SK-N-SH (cell line): ENCODE data around the gene NBDY. TPM values are rescaled to one million over a fixed set of nuclear protein-coding genes. Genes with fewer than 3 reads are reported as not detected.

Experiments used
- CTCF ChIA-PET: fragments of 300-600, 350-600 bp; formaldehyde crosslinking; extraction: SDS; loops from one replicate; lab custom pipeline; 2021; lab: Yijun Ruan, JAX
- POLR2A ChIA-PET: fragments of 350-600 bp; sonication (Branson Sonifier 250); formaldehyde crosslinking; extraction: SDS; loops from one replicate; lab custom pipeline; 2020; ENCODE audit warnings: antibody characterized with exemption, inconsistent platforms; lab: Yijun Ruan, JAX
- DNase-seq: peaks from one replicate; pipeline ENCODE4 v3.0.0; 2012
- H2AFZ ChIP-seq: fragments of 200-600 bp; sonication (generic); 2 replicates; pipeline ENCODE4 v1.8.1; 2016; ENCODE audit warnings: antibody characterized with exemption, mild to moderate bottlenecking, low read depth
- H3F3A ChIP-seq: fragments of 200-600 bp; sonication (generic); replicated peaks from 2 replicates; pipeline ENCODE3; 2016; ENCODE audit warnings: antibody characterized with exemption, mild to moderate bottlenecking; ENCODE audit not compliant: insufficient read depth
- H3K27ac ChIP-seq, 2 experiments: fragments of 200-500 bp in 1 of 2; fragments of 200-600 bp in 1 of 2; sonication (Bioruptor generic) in 1 of 2; sonication (generic), shearing (Covaris generic) in 1 of 2; 2 replicates each; pipeline versions ENCODE4 v1.5.1 to v1.6.1; 2014 to 2016; ENCODE audit warnings: low read depth in 2 of 2, inconsistent platforms in 1 of 2, low read length in 1 of 2, mild to moderate bottlenecking in 1 of 2, mixed read lengths in 1 of 2
- H3K27me3 ChIP-seq: fragments of 200-600 bp; sonication (generic), shearing (Covaris generic); 2 replicates; pipeline ENCODE4 v1.6.1; 2016; ENCODE audit warnings: mixed run types; ENCODE audit not compliant: insufficient read depth
- H3K36me3 ChIP-seq, 2 experiments: fragments of 200-500 bp in 1 of 2; fragments of 200-600 bp in 1 of 2; sonication (Bioruptor generic) in 1 of 2; sonication (generic) in 1 of 2; replicated peaks in 1 of 2; 2 replicates each; pipeline versions ENCODE3 to v1.5.1; 2014 to 2016; ENCODE audit warnings: low read length in 1 of 2, mild to moderate bottlenecking in 1 of 2; ENCODE audit not compliant: insufficient read depth in 2 of 2, control insufficient read depth in 1 of 2
- H3K4me1 ChIP-seq, 2 experiments: fragments of 200-500 bp in 1 of 2; fragments of 200-600 bp in 1 of 2; sonication (Bioruptor generic) in 1 of 2; sonication (generic), shearing (Covaris generic) in 1 of 2; 2 replicates each; pipeline versions ENCODE4 v1.5.1 to v1.6.1; 2014 to 2016; ENCODE audit warnings: low read depth in 1 of 2, low read length in 1 of 2, mixed run types in 1 of 2; ENCODE audit not compliant: insufficient read depth in 2 of 2, control insufficient read depth in 1 of 2
- H3K4me2 ChIP-seq: fragments of 200-600 bp; sonication (generic), shearing (Covaris generic); 2 replicates; pipeline ENCODE4 v1.6.1; 2017; ENCODE audit warnings: mixed run types
- H3K4me3 ChIP-seq, 2 experiments: fragments of 200-500 bp in 1 of 2; fragments of 200-600 bp in 1 of 2; sonication (Bioruptor generic) in 1 of 2; sonication (generic), shearing (Covaris generic) in 1 of 2; 2 replicates each; pipeline versions ENCODE4 v1.5.1 to v1.8.1; 2014 to 2016; ENCODE audit warnings: low read depth in 2 of 2, inconsistent platforms in 1 of 2, low read length in 1 of 2, mild to moderate bottlenecking in 1 of 2, mixed read lengths in 1 of 2, moderate library complexity in 1 of 2
- H3K79me2 ChIP-seq: fragments of 200-600 bp; sonication (generic); 2 replicates; pipeline ENCODE4 v1.8.1; 2017; ENCODE audit warnings: mild to moderate bottlenecking; ENCODE audit not compliant: insufficient read depth
- H3K9ac ChIP-seq: fragments of 200-600 bp; sonication (generic); 2 replicates; pipeline ENCODE4 v1.6.1; 2017; ENCODE audit warnings: mixed run types
- H3K9me2 ChIP-seq: fragments of 200-600 bp; sonication (generic); 2 replicates; pipeline ENCODE4 v1.6.1; 2017; ENCODE audit warnings: mixed run types
- H3K9me3 ChIP-seq: fragments of 200-600 bp; sonication (generic); 2 replicates; pipeline ENCODE4 v1.6.1; 2017; ENCODE audit warnings: mixed run types, mild to moderate bottlenecking, moderate library complexity
- H4K20me1 ChIP-seq: fragments of 200-600 bp; sonication (generic); 2 replicates; pipeline ENCODE4 v1.6.1; 2017; ENCODE audit warnings: mild to moderate bottlenecking, mixed run types; ENCODE audit not compliant: insufficient read depth
- EP300 ChIP-seq, 2 experiments: IDR thresholded peaks; 2 replicates each; pipeline versions ENCODE4 v1.4.0 to v1.6.1; 2012; ENCODE audit warnings: borderline replicate concordance in 1 of 2, low read depth in 1 of 2, low read length in 1 of 2
- FOSL2 ChIP-seq: IDR thresholded peaks from 2 replicates; pipeline ENCODE4 v1.4.0; 2012; ENCODE audit warnings: low read depth, mild to moderate bottlenecking, moderate library complexity, borderline replicate concordance
- FOXJ3 ChIP-seq: sonication (generic); formaldehyde crosslinking; IDR thresholded peaks from 2 replicates; pipeline ENCODE4 v1.5.1; 2020; ENCODE audit warnings: mild to moderate bottlenecking, missing genetic modification reagents
- GABPA ChIP-seq: IDR thresholded peaks from 2 replicates; pipeline ENCODE4 v1.4.0; 2012; ENCODE audit warnings: low read depth, mild to moderate bottlenecking
- JUND ChIP-seq: IDR thresholded peaks from 2 replicates; pipeline ENCODE4 v1.4.0; 2012
- NRF1 ChIP-seq: IDR thresholded peaks from 2 replicates; pipeline ENCODE4 v1.6.1; 2012; ENCODE audit warnings: low read depth, mild to moderate bottlenecking, low read length
- RXRA ChIP-seq: IDR thresholded peaks from 2 replicates; pipeline ENCODE4 v1.4.0; 2012; ENCODE audit warnings: low read depth, mild to moderate bottlenecking, borderline replicate concordance
- TAF1 ChIP-seq: IDR thresholded peaks from 2 replicates; pipeline ENCODE4 v1.6.1; 2012; ENCODE audit warnings: low read depth, mild to moderate bottlenecking, low read length, moderate library complexity, borderline replicate concordance
- YY1 ChIP-seq: IDR thresholded peaks from 2 replicates; pipeline ENCODE4 v1.4.0; 2012; ENCODE audit warnings: low read depth, mild to moderate bottlenecking
- WGBS: methylation state at CpG from one replicate; pipeline ENCODE4 v1.1.6; 2017; ENCODE audit warnings: low lambda C conversion rate; 5-methylcytosine and 5-hydroxymethylcytosine counted together
- polyA plus RNA-seq, 3 experiments: library from polyadenylated mRNA; depleted of rRNA; stranded (reverse); fragments of >200 nt; gene quantifications; 2 replicates each; pipeline ENCODE4 v1.2.3, GENCODE V29; 2012
- TF ChIP-seq, protein P1 (sequence below): fragments of 150-350 bp; IDR thresholded peaks from 2 replicates; pipeline ENCODE4 v1.6.1; 2016; ENCODE audit warnings: mild to moderate bottlenecking, low read depth, low read length
- TF ChIP-seq, protein P2 (sequence below): IDR thresholded peaks from 2 replicates; pipeline ENCODE4 v1.4.0; 2012; ENCODE audit warnings: low read depth, borderline replicate concordance
- TF ChIP-seq, protein P3 (sequence below): fragments of 200-600 bp; sonication (generic); IDR thresholded peaks from 2 replicates; pipeline ENCODE4 v1.6.1; 2017; ENCODE audit warnings: antibody characterized with exemption, mild to moderate bottlenecking, moderate library complexity
- TF ChIP-seq, protein P4 (sequence below): IDR thresholded peaks from 2 replicates; pipeline ENCODE4 v1.6.1; 2012; ENCODE audit warnings: mild to moderate bottlenecking, low read depth, low read length, moderate library complexity

The NBDY gene
- polyA plus RNA-seq, 1 of the 3 experiments (the other 2 are of a cell fraction) = 68.2 TPM

DNA sequence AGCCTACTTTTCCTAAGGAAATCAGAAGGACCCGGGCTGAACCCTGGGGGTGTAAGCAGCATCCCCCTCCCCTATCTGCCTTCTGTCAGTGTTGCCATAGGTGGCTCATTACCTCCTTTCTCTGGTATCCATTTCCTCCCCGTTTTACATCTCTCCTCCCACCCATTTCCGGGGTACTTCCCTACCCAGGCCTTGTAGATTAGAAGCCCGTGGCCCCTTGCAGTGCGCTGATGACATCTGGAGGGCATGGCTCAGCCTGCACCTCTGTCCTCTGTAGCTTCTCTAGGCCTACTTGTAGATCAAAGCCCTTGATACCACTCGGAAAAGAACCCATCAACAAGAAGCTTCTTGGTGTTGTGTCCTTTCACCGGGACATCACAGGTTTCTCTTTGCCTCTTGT lies 71.8 kb downstream of the NBDY start:
- Histone ChIP-seq H3K79me2 (no peaks in the 10 kb centered on the region), H3K27ac (no peak overlapping the region), H3K9me2 (no peaks in the 10 kb centered on the region), H3K9me3 (no peaks in the 10 kb centered on the region), H3F3A (no peaks in the 10 kb centered on the region), H3K36me3 (no peaks in the 10 kb centered on the region), H3K27me3 (no peaks in the 10 kb centered on the region), H2AFZ (no peak overlapping the region), H3K4me3 (no peak overlapping the region), H3K4me2 (no peak overlapping the region), H3K9ac (no peak overlapping the region), H3K4me1 (peaks cover 0 to 6% of the 10 kb centered on the region in 2 experiments; a peak in 1 of 4 replicates), H4K20me1 (no peaks in the 10 kb centered on the region)
- CTCF ChIA-PET = no interaction called here
- WGBS = 87% methylated on average over 7 of the region's 7 CpGs
- DNase-seq = peak; percentile 5
- POLR2A ChIA-PET = no interaction called here
- TF ChIP-seq FOSL2 (no peak), NRF1 (no peak), EP300 (IDR thresholded peaks at IDR 0.05; ENCODE audit: borderline replicate concordance in 1 of 2, low read depth in 1 of 2, low read length in 1 of 2) (no peak), JUND (no peak), FOXJ3 (CRISPR knock-in tag) (no peak), YY1 (no peak), TAF1 (no peak), RXRA (no peak), GABPA (no peak)
- TF ChIP-seq, protein P1, sequence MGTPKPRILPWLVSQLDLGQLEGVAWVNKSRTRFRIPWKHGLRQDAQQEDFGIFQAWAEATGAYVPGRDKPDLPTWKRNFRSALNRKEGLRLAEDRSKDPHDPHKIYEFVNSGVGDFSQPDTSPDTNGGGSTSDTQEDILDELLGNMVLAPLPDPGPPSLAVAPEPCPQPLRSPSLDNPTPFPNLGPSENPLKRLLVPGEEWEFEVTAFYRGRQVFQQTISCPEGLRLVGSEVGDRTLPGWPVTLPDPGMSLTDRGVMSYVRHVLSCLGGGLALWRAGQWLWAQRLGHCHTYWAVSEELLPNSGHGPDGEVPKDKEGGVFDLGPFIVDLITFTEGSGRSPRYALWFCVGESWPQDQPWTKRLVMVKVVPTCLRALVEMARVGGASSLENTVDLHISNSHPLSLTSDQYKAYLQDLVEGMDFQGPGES = no peak
- TF ChIP-seq, protein P2, sequence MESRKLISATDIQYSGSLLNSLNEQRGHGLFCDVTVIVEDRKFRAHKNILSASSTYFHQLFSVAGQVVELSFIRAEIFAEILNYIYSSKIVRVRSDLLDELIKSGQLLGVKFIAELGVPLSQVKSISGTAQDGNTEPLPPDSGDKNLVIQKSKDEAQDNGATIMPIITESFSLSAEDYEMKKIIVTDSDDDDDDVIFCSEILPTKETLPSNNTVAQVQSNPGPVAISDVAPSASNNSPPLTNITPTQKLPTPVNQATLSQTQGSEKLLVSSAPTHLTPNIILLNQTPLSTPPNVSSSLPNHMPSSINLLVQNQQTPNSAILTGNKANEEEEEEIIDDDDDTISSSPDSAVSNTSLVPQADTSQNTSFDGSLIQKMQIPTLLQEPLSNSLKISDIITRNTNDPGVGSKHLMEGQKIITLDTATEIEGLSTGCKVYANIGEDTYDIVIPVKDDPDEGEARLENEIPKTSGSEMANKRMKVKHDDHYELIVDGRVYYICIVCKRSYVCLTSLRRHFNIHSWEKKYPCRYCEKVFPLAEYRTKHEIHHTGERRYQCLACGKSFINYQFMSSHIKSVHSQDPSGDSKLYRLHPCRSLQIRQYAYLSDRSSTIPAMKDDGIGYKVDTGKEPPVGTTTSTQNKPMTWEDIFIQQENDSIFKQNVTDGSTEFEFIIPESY = no peak
- TF ChIP-seq, protein P3, sequence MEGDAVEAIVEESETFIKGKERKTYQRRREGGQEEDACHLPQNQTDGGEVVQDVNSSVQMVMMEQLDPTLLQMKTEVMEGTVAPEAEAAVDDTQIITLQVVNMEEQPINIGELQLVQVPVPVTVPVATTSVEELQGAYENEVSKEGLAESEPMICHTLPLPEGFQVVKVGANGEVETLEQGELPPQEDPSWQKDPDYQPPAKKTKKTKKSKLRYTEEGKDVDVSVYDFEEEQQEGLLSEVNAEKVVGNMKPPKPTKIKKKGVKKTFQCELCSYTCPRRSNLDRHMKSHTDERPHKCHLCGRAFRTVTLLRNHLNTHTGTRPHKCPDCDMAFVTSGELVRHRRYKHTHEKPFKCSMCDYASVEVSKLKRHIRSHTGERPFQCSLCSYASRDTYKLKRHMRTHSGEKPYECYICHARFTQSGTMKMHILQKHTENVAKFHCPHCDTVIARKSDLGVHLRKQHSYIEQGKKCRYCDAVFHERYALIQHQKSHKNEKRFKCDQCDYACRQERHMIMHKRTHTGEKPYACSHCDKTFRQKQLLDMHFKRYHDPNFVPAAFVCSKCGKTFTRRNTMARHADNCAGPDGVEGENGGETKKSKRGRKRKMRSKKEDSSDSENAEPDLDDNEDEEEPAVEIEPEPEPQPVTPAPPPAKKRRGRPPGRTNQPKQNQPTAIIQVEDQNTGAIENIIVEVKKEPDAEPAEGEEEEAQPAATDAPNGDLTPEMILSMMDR = no peak
- TF ChIP-seq, protein P4, sequence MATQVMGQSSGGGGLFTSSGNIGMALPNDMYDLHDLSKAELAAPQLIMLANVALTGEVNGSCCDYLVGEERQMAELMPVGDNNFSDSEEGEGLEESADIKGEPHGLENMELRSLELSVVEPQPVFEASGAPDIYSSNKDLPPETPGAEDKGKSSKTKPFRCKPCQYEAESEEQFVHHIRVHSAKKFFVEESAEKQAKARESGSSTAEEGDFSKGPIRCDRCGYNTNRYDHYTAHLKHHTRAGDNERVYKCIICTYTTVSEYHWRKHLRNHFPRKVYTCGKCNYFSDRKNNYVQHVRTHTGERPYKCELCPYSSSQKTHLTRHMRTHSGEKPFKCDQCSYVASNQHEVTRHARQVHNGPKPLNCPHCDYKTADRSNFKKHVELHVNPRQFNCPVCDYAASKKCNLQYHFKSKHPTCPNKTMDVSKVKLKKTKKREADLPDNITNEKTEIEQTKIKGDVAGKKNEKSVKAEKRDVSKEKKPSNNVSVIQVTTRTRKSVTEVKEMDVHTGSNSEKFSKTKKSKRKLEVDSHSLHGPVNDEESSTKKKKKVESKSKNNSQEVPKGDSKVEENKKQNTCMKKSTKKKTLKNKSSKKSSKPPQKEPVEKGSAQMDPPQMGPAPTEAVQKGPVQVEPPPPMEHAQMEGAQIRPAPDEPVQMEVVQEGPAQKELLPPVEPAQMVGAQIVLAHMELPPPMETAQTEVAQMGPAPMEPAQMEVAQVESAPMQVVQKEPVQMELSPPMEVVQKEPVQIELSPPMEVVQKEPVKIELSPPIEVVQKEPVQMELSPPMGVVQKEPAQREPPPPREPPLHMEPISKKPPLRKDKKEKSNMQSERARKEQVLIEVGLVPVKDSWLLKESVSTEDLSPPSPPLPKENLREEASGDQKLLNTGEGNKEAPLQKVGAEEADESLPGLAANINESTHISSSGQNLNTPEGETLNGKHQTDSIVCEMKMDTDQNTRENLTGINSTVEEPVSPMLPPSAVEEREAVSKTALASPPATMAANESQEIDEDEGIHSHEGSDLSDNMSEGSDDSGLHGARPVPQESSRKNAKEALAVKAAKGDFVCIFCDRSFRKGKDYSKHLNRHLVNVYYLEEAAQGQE = no peak
